Epidermal melanocyte (primary cell): Measurements from ENCODE around the gene ZYX.
"Not testable (repeated sequence)": the region's sequence is repeated elsewhere in the genome, so short reads cannot be mapped to it uniquely, and the experiment has no call there.

Source experiments
- DNase-seq: peaks from one replicate; pipeline ENCODE4 v3.0.0; 2011; ENCODE audit warnings: low spot score; ENCODE audit not compliant: insufficient read length

ZYX gene

GRCh38 chr7:143384661-143385631, 3.8 kb downstream of the ZYX start:
- DNase-seq, result no peak

DNA sequence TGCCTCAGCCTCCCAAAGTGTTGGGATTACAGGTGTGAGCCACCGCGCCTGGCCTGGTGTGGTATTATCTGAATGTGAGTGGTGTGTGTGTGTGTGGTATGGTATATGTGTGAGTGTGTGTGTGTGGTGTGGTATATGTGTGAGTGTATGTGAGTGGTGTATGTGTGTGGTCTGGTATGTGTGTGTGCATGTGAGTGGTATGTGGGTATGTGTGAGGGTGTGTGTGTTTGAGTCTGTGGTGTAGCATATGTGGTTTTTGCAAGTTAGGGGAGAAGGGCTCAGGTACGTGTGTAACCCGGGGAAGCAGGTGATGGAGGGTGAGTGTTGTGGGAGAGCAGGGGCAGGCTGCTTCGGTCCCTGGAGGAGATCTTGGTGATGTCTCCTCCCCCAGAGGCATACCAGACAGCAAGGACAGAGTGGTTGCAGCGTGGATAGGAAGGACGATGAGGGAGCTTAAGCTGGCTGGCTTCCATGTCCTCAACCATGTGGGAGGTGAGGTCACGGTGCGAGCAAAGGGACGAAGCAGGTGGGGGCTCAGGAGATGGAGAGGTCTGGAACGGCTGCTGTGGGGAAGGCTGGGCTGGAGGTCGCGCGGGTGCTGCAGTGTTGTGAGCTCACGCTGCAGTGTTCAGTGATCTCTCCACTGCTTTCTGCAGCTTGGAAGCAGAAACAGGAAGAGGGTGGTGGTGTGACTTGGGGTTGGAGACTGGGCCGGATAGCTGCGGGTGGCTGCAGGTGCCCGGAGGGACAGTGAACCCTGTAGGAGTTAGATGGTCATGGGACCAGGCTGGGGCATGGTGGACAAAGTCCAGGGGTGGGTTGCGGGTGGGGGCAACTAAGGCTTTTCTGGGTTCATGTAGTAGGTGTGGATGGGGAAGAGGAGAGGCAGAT, 5.0 kb downstream of the ZYX start:
- no peak for DNase-seq

GRCh38 chr7:143387156-143387975, 6.2 kb downstream of the ZYX start:
- DNase-seq, result no peak

GRCh38 chr7:143388051-143388450, 6.9 kb downstream of the ZYX start:
- no peak for DNase-seq

DNA sequence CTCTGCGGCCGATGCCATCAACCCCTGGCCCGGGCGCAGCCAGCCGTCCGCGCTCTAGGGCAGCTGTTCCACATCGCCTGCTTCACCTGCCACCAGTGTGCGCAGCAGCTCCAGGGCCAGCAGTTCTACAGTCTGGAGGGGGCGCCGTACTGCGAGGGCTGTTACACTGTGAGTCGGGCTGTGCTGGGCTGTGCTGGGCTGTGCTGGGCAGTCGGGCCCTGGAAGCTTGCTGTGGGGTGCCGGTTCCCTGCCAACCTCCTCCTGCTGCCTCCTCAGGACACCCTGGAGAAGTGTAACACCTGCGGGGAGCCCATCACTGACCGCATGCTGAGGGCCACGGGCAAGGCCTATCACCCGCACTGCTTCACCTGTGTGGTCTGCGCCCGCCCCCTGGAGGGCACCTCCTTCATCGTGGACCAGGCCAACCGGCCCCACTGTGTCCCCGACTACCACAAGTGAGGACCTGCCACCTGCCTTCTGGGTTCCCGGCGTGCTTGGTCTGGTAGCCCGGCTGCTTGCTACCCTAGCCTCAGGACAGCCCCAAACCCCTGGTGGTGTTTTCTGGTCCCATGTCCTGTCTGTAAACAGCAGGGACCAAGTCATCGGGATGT, 7.5 kb downstream of the ZYX start:
- DNase-seq, result no peak

- no peak for DNase-seq
Measured at GRCh38 chr7:143389316-143390103, 8.4 kb downstream of the ZYX start.

DNA sequence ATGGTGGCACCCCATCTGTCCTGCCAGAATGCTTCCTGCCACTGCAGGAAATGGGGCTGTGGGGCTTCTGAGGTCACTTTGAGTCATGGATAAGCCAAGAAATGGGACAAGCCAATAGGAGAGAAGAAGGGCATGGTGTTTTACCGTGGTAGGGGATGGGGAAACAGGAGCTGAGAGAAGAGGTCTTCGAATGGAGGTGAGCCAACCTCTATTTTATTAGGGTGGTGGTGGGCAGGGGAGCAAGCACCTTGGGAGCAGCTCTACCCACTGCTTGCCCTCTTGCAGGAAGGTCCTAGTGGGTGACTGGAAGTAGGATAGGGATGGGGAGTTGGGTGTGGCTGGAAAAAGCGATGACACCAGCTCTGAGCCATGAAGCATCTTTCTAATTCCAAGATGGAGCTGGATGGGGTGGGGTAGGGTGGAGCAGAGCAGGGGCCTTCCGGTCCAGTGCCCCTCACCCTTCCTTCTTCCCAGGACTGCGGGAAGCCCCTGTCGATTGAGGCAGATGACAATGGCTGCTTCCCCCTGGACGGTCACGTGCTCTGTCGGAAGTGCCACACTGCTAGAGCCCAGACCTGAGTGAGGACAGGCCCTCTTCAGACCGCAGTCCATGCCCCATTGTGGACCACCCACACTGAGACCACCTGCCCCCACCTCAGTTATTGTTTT, 9.1 kb downstream of the ZYX start:
- DNase-seq, result no peak

- DNase-seq, result no peak
Measured at GRCh38 chr7:143390773-143391317, 9.7 kb downstream of the ZYX start.

DNA sequence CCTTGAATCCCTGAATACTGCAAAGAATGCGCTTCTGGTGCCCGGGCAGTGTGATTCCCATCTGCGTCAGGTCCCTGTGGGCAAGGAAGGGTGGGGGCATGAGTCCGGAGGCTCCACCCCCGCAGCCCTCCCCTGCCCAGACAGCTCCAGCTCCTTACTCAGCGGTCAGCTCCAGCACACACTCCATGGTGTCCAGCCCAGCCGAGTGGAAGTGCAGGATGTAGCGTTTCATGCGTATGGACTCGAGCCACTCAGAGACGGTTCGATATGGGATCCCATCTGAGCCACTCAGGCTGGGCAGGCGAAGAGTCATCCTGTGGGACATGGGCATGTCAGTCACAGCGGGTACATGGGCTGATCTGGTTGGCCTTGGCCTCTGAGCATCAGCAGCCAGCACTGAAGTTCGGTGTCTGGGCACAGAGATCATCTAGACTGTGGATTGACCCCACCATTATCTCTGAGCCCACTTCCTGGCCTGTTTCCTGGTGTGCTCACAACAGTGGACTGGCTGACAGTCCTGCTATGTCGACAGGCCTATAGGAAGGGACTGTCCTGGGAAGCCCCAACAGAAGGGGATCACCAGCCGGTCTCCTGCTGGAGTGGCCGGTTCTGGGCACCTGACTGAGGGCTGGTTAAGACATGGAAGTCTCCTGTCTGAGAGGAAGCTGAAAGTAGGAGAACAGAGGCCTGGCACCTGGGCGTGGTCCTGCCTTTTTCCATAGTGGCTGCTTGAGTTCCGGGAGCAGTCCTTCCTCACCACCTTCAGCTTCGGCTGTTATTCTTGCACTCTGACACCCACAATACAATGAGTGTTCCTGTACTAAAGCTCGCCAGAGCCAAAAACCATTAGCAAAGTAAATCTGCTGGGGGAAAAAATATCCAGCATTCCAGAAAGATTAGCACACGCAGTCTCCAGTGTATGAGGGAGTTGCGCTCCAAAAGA, 10.6 kb downstream of the ZYX start:
- no peak for DNase-seq

DNA sequence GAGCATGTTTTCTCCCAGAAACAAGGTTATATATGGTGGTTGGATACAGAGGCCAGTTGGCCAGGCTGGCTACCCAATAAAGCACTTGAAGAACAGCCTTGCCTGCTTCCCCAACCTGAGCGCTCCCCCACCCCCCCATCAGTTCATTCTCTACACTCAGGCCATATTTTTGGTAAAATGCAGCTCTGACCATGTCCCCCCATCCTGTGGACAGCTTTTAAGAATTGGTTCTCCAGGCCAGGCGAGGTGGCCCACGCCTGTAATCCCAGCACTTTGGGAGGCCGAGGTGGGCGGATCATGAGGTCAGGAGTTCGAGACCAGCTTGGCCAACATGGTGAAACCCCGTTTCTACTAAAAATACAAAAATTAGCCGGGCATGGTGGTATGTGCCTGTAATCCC, 11.3 kb downstream of the ZYX start:
- DNase-seq, result not testable (repeated sequence)

- no peak for DNase-seq
Measured at GRCh38 chr7:143392875-143393266, 11.7 kb downstream of the ZYX start.

DNA sequence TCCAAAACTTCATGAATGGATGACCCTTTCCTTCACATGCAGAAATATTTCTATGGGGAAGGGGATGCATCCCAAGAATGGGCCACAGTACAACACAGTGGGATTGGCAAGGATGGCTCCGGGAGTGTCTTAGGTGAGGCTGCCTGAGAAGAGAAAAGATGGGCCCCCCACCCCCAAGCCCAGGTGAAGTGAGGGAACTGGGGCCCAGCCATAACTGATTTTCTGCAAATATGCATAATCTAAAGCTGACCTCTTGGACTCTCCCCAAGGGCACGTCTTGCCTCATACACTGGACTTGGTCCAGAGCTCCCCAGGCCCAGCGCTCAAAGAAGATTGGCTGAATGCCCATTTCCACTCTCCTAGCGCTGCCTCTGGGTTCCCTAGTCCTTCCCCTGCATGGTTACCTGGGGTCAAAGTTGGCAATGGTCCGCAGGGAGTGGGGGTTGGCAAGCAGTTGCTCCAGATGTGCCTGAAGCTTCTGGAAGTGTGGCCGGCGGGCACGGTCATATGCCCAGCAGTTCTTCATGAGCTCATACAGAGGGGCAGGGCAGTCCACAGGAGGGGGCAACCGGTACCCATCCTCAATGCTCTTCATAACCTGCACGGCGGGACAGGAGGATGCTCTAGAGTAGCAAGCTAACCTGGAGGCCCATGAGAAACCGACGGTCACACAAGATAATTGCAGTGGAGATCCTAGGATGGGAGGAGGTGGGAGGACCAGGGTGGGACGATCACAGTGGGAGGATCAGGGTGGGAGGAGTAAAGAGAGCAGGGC, 12.3 kb downstream of the ZYX start:
- DNase-seq, result no peak

DNA sequence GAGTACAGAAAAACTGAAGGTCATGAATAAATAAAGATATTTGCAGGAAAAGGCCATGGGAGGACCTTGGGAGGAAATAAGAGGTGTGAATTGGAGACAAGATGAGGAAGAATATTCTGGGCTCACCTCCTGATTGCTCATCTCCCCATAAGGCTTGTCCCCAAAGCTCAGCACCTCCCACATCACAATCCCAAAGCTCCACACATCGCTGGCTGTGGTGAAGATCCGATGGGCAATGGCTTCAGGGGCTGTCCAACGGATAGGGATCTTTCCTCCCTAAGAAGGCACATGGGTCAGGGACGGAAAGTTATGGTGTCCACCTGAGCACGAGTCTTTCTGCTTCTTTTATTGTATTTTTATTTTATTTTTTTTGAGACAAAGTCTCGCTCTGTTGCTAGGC, 12.9 kb downstream of the ZYX start:
- no peak for DNase-seq

DNA sequence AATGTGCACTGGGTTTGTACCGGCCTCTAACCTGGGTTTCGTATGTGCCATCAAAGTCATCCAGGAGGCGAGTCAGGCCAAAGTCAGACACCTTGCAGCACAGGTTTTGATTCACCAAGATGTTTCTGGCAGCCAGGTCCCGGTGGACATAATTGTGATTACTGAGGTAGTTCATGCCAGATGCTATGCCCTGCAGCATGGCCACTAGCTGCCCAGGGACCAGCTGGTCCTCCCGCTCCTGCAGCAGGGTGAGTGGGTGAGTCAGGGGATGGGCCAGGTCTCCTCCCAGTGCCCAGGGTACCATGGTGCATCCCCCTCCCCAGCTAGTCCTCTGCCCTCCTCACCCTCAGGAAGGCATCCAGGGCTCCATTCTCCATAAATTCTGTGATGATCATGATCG, 13.6 kb downstream of the ZYX start:
- no peak for DNase-seq

DNA sequence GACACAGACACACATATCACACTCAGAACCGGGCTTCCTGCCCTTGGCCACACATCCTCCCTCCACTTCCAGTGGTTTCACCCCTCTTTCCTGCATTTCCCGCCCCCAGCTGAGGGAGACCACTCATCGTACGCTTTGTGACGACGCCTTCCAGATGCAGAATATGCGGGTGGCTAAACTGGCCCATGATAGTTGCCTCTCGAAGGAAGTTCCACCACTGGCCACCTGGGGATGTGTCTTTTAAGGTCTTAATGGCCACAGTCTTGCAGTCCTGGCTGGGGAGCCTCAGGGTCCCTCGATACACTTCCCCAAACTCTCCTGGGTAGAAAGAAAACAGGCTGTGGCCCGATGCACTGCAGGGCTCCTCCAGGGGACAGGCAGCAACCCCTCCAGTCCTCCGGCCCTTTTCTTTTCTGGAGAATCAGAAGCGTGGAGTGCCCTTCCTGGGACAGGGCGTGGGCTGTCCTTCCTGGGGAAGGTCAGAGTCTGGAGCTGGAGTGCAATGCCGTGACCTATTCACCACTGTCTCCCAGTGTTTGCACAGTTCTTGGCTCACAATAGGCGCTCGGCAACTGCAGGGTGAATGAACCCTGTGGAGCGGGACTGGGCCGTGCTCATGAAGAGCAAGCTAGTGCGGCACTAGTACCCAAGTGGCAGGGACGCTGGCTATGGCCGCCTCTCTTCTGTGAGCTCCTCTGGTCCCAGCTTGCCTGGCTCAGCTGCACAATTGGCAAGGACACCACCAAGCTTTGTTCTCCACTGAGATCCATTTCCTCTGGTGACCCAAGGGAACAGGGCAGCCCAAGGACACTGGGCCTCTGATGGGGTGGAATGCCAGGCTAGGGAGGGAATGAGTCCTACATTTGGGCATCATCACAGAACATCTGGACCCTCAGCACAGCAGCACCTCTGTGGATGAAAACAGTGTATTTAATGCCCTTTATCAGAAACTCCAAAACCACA, 14.3 kb downstream of the ZYX start:
- no peak for DNase-seq

GRCh38 chr7:143396182-143396581, 15.0 kb downstream of the ZYX start:
- DNase-seq, result no peak
